Measurements from ENCODE around the gene ZNF423. TPM values are rescaled to one million over a fixed set of nuclear protein-coding genes. Genes with fewer than 3 reads are reported as not detected.

The ZNF423 gene
- total RNA-seq, 4 donors from 2014 or later = 7.0 to 19.7 (median 8.4) TPM

GRCh38 chr16:49599281-49599680, 256.6 kb downstream of the ZNF423 start:
- WGBS, 2 donors (ENCODE audit: low coverage in 1 of 2) = 83 to 100% methylated on average over 1 to 2 of the region's 2 CpGs
- Histone ChIP-seq H3K27me3 (no peaks in the 10 kb centered on the region), H3K36me3 (no peaks in the 10 kb centered on the region), H3K4me3 (no peak overlapping the region), H3K4me1 (peaks cover 0 to 28% (median 8%) of the 10 kb centered on the region in 3 donors), H3K27ac (no peak overlapping the region), H3K9me3 (no peaks in the 10 kb centered on the region)
- no peak for ATAC-seq
- no peak for TF ChIP-seq POLR2A (IDR thresholded peaks at IDR 0.05)
- TF ChIP-seq CTCF (IDR thresholded peaks at IDR 0.05) = no peak
- TF ChIP-seq EP300 (IDR thresholded peaks at IDR 0.05) = no peak
- no peak for TF ChIP-seq POLR2AphosphoS5 (IDR thresholded peaks at IDR 0.05)

DNA sequence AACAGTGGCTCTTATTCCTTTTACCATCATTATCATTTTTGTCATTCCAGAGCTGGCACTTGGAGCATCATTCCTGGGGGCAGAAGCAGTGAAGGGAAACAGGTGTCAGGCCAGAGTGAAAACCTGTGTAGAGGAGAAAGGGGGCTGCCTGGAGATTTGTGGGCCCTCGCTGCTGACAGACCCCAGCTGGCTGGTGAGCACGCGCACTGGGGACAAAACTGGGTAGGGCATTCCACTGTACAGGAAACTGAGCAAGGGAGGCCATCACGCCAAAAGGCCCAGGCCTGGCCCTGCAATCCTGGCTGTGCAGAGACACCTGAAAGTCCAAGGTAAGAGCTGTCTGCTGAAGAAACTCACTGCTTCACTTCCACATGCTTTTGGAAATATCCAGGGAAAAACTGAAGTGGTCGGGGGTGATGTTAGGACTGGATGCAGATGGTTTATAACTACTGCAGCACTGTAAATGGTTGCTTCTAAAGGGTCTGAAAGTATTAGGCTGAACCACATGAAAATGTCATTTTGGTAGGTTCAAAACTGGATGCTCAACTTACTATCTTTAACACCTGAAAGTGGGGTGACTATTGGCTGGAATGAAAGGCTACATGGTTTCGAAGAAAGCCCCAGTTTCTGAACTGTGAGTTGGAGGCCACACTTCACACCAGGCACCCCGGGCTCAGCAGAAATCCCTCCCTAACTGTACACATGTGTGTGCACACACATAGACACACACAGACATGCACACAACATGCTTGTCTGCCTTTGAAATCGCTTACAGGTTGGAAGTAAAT, 257.3 kb downstream of the ZNF423 start:
- WGBS, 2 donors (ENCODE audit: low coverage in 1 of 2) = 85 to 88% methylated on average over 4 to 6 of the region's 8 CpGs
- Histone ChIP-seq H3K9me3 (no peaks in the 10 kb centered on the region), H3K4me3 (no peak overlapping the region), H3K4me1 (peaks cover 0 to 34% (median 8%) of the 10 kb centered on the region in 3 donors), H3K27me3 (no peaks in the 10 kb centered on the region), H3K36me3 (no peaks in the 10 kb centered on the region), H3K27ac (no peak overlapping the region)
- ATAC-seq = no peak
- no peak for TF ChIP-seq POLR2A (IDR thresholded peaks at IDR 0.05)
- TF ChIP-seq CTCF (IDR thresholded peaks at IDR 0.05) = no peak
- TF ChIP-seq POLR2AphosphoS5 (IDR thresholded peaks at IDR 0.05) = no peak
- no peak for TF ChIP-seq EP300 (IDR thresholded peaks at IDR 0.05)

DNA sequence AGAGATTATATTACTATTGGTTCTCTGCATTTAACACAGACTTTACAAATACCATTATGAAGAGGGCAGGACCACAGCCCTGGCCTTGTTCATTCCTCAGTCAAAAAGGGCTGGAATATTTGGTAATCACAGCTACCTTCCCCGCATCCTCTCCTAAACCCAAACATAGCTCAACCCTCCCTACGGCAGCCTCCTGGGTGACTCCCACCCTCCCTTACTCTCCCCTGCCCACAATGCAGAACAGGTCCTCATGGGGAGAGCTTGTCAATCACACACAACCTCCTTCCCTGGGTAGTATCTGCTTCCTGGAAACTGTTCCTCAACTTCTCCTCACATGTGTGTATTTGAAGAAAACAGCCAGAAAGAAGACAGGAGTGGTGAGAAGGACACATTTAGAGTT, 258.1 kb downstream of the ZNF423 start:
- H3K36me3 ChIP-seq = no peaks in the 10 kb centered on the region
- H3K27me3 ChIP-seq = no peaks in the 10 kb centered on the region
- H3K9me3 ChIP-seq = no peaks in the 10 kb centered on the region
- no peak overlapping the region for H3K27ac ChIP-seq
- no peak overlapping the region for H3K4me3 ChIP-seq
- 96 to 100% methylated on average over 2 of the region's 2 CpGs for WGBS, 2 donors (ENCODE audit: low coverage in 1 of 2)
- TF ChIP-seq EP300 (IDR thresholded peaks at IDR 0.05) (no peak), POLR2A (IDR thresholded peaks at IDR 0.05) (no peak), POLR2AphosphoS5 (IDR thresholded peaks at IDR 0.05) (no peak), CTCF (IDR thresholded peaks at IDR 0.05) (no peak)
- no peak for ATAC-seq
- peaks cover 0 to 39% (median 8%) of the 10 kb centered on the region in 3 donors for H3K4me1 ChIP-seq

- peak overlapping the region in 3 of 4 donors; percentile 58 to 71 (median 61) for H3K27ac ChIP-seq
- WGBS, 2 donors (ENCODE audit: low coverage in 1 of 2) = 25% methylated on average over 2 of the region's 10 CpGs; no CpG with 5 or more reads in 1 of the 2 donors
These were observed 259.1 kb downstream of the ZNF423 start for GRCh38 chr16:49596648-49597291.

More at GRCh38 chr16:49596648-49597291, 259.1 kb downstream of the ZNF423 start:
- no peaks in the 10 kb centered on the region for H3K9me3 ChIP-seq
- no peaks in the 10 kb centered on the region for H3K27me3 ChIP-seq
- no peak for ATAC-seq
- no peaks in the 10 kb centered on the region for H3K36me3 ChIP-seq
- TF ChIP-seq POLR2A (IDR thresholded peaks at IDR 0.05) (no peak), EP300 (IDR thresholded peaks at IDR 0.05) (no peak), POLR2AphosphoS5 (IDR thresholded peaks at IDR 0.05) (no peak), CTCF (IDR thresholded peaks at IDR 0.05) (no peak)
- peaks cover 0 to 39% (median 8%) of the 10 kb centered on the region in 3 donors for H3K4me1 ChIP-seq
- no peak overlapping the region for H3K4me3 ChIP-seq
